ENCODE measurements around the gene ATP5PD.

ATP5PD gene

DNA sequence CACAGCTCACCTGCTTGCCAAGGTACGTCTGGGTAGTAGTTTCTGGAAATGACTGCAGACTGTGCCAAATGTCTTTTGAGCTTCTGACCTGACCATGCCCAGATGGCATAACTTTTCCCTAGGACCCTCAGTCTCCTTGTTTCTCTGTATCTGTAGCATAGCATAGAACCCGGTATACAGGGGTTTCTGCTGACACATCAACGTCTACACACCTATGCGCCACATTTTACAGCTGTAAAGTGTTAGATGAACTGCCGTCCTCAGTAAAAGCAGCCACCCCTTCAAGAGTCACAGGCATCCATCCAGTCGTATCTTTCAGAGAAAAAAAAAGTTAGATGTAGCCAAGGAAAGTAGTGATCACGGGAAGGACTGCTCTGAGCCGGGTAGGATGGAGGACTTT is 17.7 kb upstream of the ATP5PD start:
- no peak overlapping the region for H2BK12ac ChIP-seq (ENCODE audit: low read length)
- no peak overlapping the region for H2BK5ac ChIP-seq (ENCODE audit: low read depth, low read length, poor library complexity)
- no peak overlapping the region for H3K18ac ChIP-seq (ENCODE audit: low read length)
- H3K4me3 ChIP-seq (ENCODE audit: low read depth, low read length) = no peak overlapping the region
- H4K91ac ChIP-seq (ENCODE audit: low read depth, low read length) = no peak overlapping the region
- peaks cover 44 to 54% of the 10 kb centered on the region in 2 experiments for H3K36me3 ChIP-seq (ENCODE audit: control insufficient read depth in 1 of 2, insufficient read depth in 2 of 2, low read length in 2 of 2)
- no peaks in the 10 kb centered on the region for H3K27me3 ChIP-seq (ENCODE audit: insufficient read depth, low read length)
- H4K12ac ChIP-seq (ENCODE audit: low read depth, low read length) = no peak overlapping the region
- H2BK120ac ChIP-seq (ENCODE audit: insufficient read depth, low read length, poor library complexity) = no peak overlapping the region
- no peaks in the 10 kb centered on the region for H3K4me1 ChIP-seq (ENCODE audit: control insufficient read depth in 1 of 2, insufficient read depth in 2 of 2, low read length in 2 of 2)
- no peak overlapping the region for H3K4ac ChIP-seq (ENCODE audit: low read depth, low read length)
- no peak overlapping the region for H3K14ac ChIP-seq (ENCODE audit: low read length)
- no peak overlapping the region for H3K23ac ChIP-seq (ENCODE audit: low read length)
- no peak overlapping the region for H2AFZ ChIP-seq (ENCODE audit: insufficient read depth, low read length, poor library complexity)
- no CpG with 5 or more reads among the region's 8 CpGs for WGBS (ENCODE audit: extremely low coverage, insufficient coverage, insufficient read length)
- DNase-seq = no peak
- H4K8ac ChIP-seq (ENCODE audit: low read depth, low read length) = no peak overlapping the region
- no peaks in the 10 kb centered on the region for H3K79me2 ChIP-seq (ENCODE audit: control insufficient read depth, insufficient read depth, low read length, poor library complexity)
- H3K27ac ChIP-seq (ENCODE audit: low read depth, low read length) = no peak overlapping the region
- no peaks in the 10 kb centered on the region for H3K79me1 ChIP-seq (ENCODE audit: low read length)
- no peak overlapping the region for H3K9ac ChIP-seq (ENCODE audit: low read length)
- H2AK5ac ChIP-seq (ENCODE audit: low read length) = no peak overlapping the region
- H3K4me2 ChIP-seq (ENCODE audit: low read length) = no peak overlapping the region
- no peaks in the 10 kb centered on the region for H3K9me3 ChIP-seq (ENCODE audit: insufficient read depth, low read depth, low read length)

DNA sequence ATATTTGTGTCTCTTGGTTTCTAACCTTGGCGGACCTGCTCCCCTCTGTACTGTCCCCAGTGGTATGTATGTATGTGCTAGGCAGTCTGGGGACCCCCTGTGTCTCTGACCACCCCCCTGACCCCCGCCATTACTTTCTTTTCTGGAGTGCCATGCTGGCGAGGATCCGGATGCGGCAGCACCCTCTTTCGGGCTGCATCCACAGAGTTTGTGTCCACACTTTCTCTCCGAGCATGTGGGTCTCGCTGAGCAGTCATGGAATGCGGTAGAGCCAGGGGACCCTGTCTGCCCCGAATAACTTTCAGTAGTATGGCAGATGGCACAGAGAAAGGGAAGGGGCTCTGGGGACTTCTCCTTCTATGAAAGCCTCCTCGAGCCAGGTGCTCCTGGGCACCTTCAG is 17.3 kb upstream of the ATP5PD start:
- WGBS (ENCODE audit: extremely low coverage, insufficient coverage, insufficient read length) = no CpG with 5 or more reads among the region's 11 CpGs
- Histone ChIP-seq H2BK5ac (ENCODE audit: low read depth, low read length, poor library complexity) (no peak overlapping the region), H4K8ac (ENCODE audit: low read depth, low read length) (no peak overlapping the region), H2AK5ac (ENCODE audit: low read length) (no peak overlapping the region), H3K27ac (ENCODE audit: low read depth, low read length) (no peak overlapping the region), H3K79me1 (ENCODE audit: low read length) (no peaks in the 10 kb centered on the region), H3K9ac (ENCODE audit: low read length) (no peak overlapping the region), H3K4me3 (ENCODE audit: low read depth, low read length) (no peak overlapping the region), H2BK120ac (ENCODE audit: insufficient read depth, low read length, poor library complexity) (no peak overlapping the region), H4K12ac (ENCODE audit: low read depth, low read length) (no peak overlapping the region), H3K14ac (ENCODE audit: low read length) (no peak overlapping the region), H3K23ac (ENCODE audit: low read length) (no peak overlapping the region), H3K27me3 (ENCODE audit: insufficient read depth, low read length) (no peaks in the 10 kb centered on the region), H3K4ac (ENCODE audit: low read depth, low read length) (no peak overlapping the region), H2BK12ac (ENCODE audit: low read length) (no peak overlapping the region), H4K91ac (ENCODE audit: low read depth, low read length) (no peak overlapping the region), H2AFZ (ENCODE audit: insufficient read depth, low read length, poor library complexity) (no peak overlapping the region), H3K36me3 (ENCODE audit: control insufficient read depth in 1 of 2, insufficient read depth in 2 of 2, low read length in 2 of 2) (peaks cover 46 to 57% of the 10 kb centered on the region in 2 experiments), H3K79me2 (ENCODE audit: control insufficient read depth, insufficient read depth, low read length, poor library complexity) (no peaks in the 10 kb centered on the region), H3K4me2 (ENCODE audit: low read length) (no peak overlapping the region), H3K4me1 (ENCODE audit: control insufficient read depth in 1 of 2, insufficient read depth in 2 of 2, low read length in 2 of 2) (no peaks in the 10 kb centered on the region), H3K9me3 (ENCODE audit: insufficient read depth, low read depth, low read length) (no peaks in the 10 kb centered on the region), H3K18ac (ENCODE audit: low read length) (no peak overlapping the region)
- no peak for DNase-seq

DNA sequence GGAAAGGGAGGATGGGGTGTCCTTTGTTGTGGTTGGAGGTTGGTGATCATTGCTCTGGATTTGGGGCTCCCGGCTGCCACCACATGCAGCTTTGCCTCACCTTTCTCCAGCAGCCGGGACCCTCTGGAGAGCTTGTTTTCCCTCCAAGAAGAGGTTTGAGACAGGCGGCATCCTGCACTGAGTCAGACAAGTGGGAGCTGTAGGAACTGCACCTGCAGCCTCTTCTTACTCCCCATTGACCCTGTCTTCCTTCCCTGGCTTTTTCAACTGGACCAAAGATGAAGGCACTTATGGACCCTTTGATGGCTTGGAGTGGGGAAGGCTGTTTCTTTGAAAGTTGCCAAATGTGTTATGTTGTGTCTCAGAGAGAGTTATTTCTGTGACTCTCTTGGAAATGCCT is 16.9 kb upstream of the ATP5PD start:
- Histone ChIP-seq H3K79me1 (ENCODE audit: low read length) (no peaks in the 10 kb centered on the region), H2AK5ac (ENCODE audit: low read length) (no peak overlapping the region), H3K79me2 (ENCODE audit: control insufficient read depth, insufficient read depth, low read length, poor library complexity) (no peaks in the 10 kb centered on the region), H2AFZ (ENCODE audit: insufficient read depth, low read length, poor library complexity) (no peak overlapping the region), H3K27ac (ENCODE audit: low read depth, low read length) (no peak overlapping the region), H3K9ac (ENCODE audit: low read length) (no peak overlapping the region), H3K4ac (ENCODE audit: low read depth, low read length) (no peak overlapping the region), H3K18ac (ENCODE audit: low read length) (no peak overlapping the region), H3K36me3 (ENCODE audit: control insufficient read depth in 1 of 2, insufficient read depth in 2 of 2, low read length in 2 of 2) (peaks cover 46 to 57% of the 10 kb centered on the region in 2 experiments), H3K9me3 (ENCODE audit: insufficient read depth, low read depth, low read length) (no peaks in the 10 kb centered on the region), H3K4me2 (ENCODE audit: low read length) (no peak overlapping the region), H3K4me1 (ENCODE audit: control insufficient read depth in 1 of 2, insufficient read depth in 2 of 2, low read length in 2 of 2) (no peaks in the 10 kb centered on the region), H4K91ac (ENCODE audit: low read depth, low read length) (no peak overlapping the region), H2BK5ac (ENCODE audit: low read depth, low read length, poor library complexity) (no peak overlapping the region), H4K8ac (ENCODE audit: low read depth, low read length) (no peak overlapping the region), H3K4me3 (ENCODE audit: low read depth, low read length) (no peak overlapping the region), H4K12ac (ENCODE audit: low read depth, low read length) (no peak overlapping the region), H3K14ac (ENCODE audit: low read length) (no peak overlapping the region), H3K27me3 (ENCODE audit: insufficient read depth, low read length) (no peaks in the 10 kb centered on the region), H2BK120ac (ENCODE audit: insufficient read depth, low read length, poor library complexity) (no peak overlapping the region), H3K23ac (ENCODE audit: low read length) (no peak overlapping the region), H2BK12ac (ENCODE audit: low read length) (no peak overlapping the region)
- DNase-seq = no peak
- WGBS (ENCODE audit: extremely low coverage, insufficient coverage, insufficient read length) = no CpG with 5 or more reads among the region's 3 CpGs

DNA sequence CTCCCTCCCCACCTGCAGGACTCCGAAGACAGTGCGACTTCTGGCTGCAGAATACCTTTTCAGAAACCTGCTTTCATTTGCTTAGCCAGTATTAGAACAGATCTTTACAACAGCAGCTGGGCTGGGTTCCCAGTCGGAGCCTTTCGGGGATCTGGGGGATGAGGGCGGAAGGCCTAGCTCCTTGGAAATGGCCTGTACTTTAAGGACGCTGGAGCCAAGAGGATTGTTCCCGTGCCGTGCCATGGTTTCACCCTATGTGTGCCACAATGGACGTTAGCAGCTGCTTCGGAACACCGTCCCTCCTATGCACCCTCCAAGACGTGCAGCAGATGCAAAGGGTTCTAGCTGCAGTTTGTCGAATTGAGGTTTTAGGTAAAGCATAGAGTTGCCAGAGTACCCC is 16.4 kb upstream of the ATP5PD start:
- no peaks in the 10 kb centered on the region for H3K27me3 ChIP-seq (ENCODE audit: insufficient read depth, low read length)
- no peak overlapping the region for H3K14ac ChIP-seq (ENCODE audit: low read length)
- H3K9me3 ChIP-seq (ENCODE audit: insufficient read depth, low read depth, low read length) = no peaks in the 10 kb centered on the region
- no peak overlapping the region for H3K27ac ChIP-seq (ENCODE audit: low read depth, low read length)
- no peak overlapping the region for H3K23ac ChIP-seq (ENCODE audit: low read length)
- H3K4me3 ChIP-seq (ENCODE audit: low read depth, low read length) = no peak overlapping the region
- H3K4me2 ChIP-seq (ENCODE audit: low read length) = no peak overlapping the region
- H4K12ac ChIP-seq (ENCODE audit: low read depth, low read length) = no peak overlapping the region
- peaks cover 46 to 57% of the 10 kb centered on the region in 2 experiments for H3K36me3 ChIP-seq (ENCODE audit: control insufficient read depth in 1 of 2, insufficient read depth in 2 of 2, low read length in 2 of 2)
- H2BK12ac ChIP-seq (ENCODE audit: low read length) = no peak overlapping the region
- no peaks in the 10 kb centered on the region for H3K79me2 ChIP-seq (ENCODE audit: control insufficient read depth, insufficient read depth, low read length, poor library complexity)
- no peak overlapping the region for H3K18ac ChIP-seq (ENCODE audit: low read length)
- no peak overlapping the region for H4K8ac ChIP-seq (ENCODE audit: low read depth, low read length)
- H2BK5ac ChIP-seq (ENCODE audit: low read depth, low read length, poor library complexity) = no peak overlapping the region
- H3K4ac ChIP-seq (ENCODE audit: low read depth, low read length) = no peak overlapping the region
- H3K79me1 ChIP-seq (ENCODE audit: low read length) = no peaks in the 10 kb centered on the region
- no peak overlapping the region for H2AFZ ChIP-seq (ENCODE audit: insufficient read depth, low read length, poor library complexity)
- no CpG with 5 or more reads among the region's 13 CpGs for WGBS (ENCODE audit: extremely low coverage, insufficient coverage, insufficient read length)
- no peak overlapping the region for H4K91ac ChIP-seq (ENCODE audit: low read depth, low read length)
- no peak overlapping the region for H2BK120ac ChIP-seq (ENCODE audit: insufficient read depth, low read length, poor library complexity)
- no peaks in the 10 kb centered on the region for H3K4me1 ChIP-seq (ENCODE audit: control insufficient read depth in 1 of 2, insufficient read depth in 2 of 2, low read length in 2 of 2)
- no peak for DNase-seq
- H3K9ac ChIP-seq (ENCODE audit: low read length) = no peak overlapping the region
- H2AK5ac ChIP-seq (ENCODE audit: low read length) = no peak overlapping the region
